Measurements from ENCODE around the gene AVEN.

Gene AVEN

GRCh38 chr15:33915571-33916407 lies 123.2 kb downstream of the AVEN start:
- Histone ChIP-seq H3K4me1 (ENCODE audit: control insufficient read depth, insufficient read depth, low read length, unreplicated experiment) (peaks cover 20% of the 10 kb centered on the region), H2AFZ (ENCODE audit: low read length, unreplicated experiment) (no peak overlapping the region), H3K27ac (ENCODE audit: low read depth, low read length) (no peak overlapping the region), H3K4me3 (ENCODE audit: low read depth, low read length) (no peak overlapping the region), H3K79me2 (ENCODE audit: control insufficient read depth, insufficient read depth, low read length, unreplicated experiment) (peaks cover 8% of the 10 kb centered on the region), H3K36me3 (ENCODE audit: insufficient read depth, low read length) (no peaks in the 10 kb centered on the region), H3K27me3 (ENCODE audit: insufficient read depth, low read length) (no peaks in the 10 kb centered on the region)

- Histone ChIP-seq H2AFZ (ENCODE audit: low read length, unreplicated experiment) (no peak overlapping the region), H3K4me1 (ENCODE audit: control insufficient read depth, insufficient read depth, low read length, unreplicated experiment) (peaks cover 37% of the 10 kb centered on the region), H3K27ac (ENCODE audit: low read depth, low read length) (no peak overlapping the region), H3K79me2 (ENCODE audit: control insufficient read depth, insufficient read depth, low read length, unreplicated experiment) (peaks cover 9% of the 10 kb centered on the region), H3K27me3 (ENCODE audit: insufficient read depth, low read length) (no peaks in the 10 kb centered on the region), H3K4me3 (ENCODE audit: low read depth, low read length) (no peak overlapping the region), H3K36me3 (ENCODE audit: insufficient read depth, low read length) (no peaks in the 10 kb centered on the region)
Observed at GRCh38 chr15:33913459-33913858, 125.5 kb downstream of the AVEN start.

GRCh38 chr15:33912326-33912725 lies 126.7 kb downstream of the AVEN start:
- Histone ChIP-seq H3K4me1 (ENCODE audit: control insufficient read depth, insufficient read depth, low read length, unreplicated experiment) (peaks cover 43% of the 10 kb centered on the region), H3K36me3 (ENCODE audit: insufficient read depth, low read length) (no peaks in the 10 kb centered on the region), H3K79me2 (ENCODE audit: control insufficient read depth, insufficient read depth, low read length, unreplicated experiment) (peaks cover 9% of the 10 kb centered on the region), H2AFZ (ENCODE audit: low read length, unreplicated experiment) (no peak overlapping the region), H3K4me3 (ENCODE audit: low read depth, low read length) (no peak overlapping the region), H3K27me3 (ENCODE audit: insufficient read depth, low read length) (no peaks in the 10 kb centered on the region), H3K27ac (ENCODE audit: low read depth, low read length) (no peak overlapping the region)

GRCh38 chr15:33910741-33911140 lies 128.3 kb downstream of the AVEN start:
- peaks cover 9% of the 10 kb centered on the region for H3K79me2 ChIP-seq (ENCODE audit: control insufficient read depth, insufficient read depth, low read length, unreplicated experiment)
- no peaks in the 10 kb centered on the region for H3K36me3 ChIP-seq (ENCODE audit: insufficient read depth, low read length)
- no peaks in the 10 kb centered on the region for H3K27me3 ChIP-seq (ENCODE audit: insufficient read depth, low read length)
- H3K27ac ChIP-seq (ENCODE audit: low read depth, low read length), result peak overlapping the region; percentile 56
- H3K4me1 ChIP-seq (ENCODE audit: control insufficient read depth, insufficient read depth, low read length, unreplicated experiment), result peaks cover 47% of the 10 kb centered on the region
- H2AFZ ChIP-seq (ENCODE audit: low read length, unreplicated experiment), result peak overlapping the region; percentile 39
- peak overlapping the region; percentile 42 for H3K4me3 ChIP-seq (ENCODE audit: low read depth, low read length)

GRCh38 chr15:33908406-33908805 lies 130.6 kb downstream of the AVEN start:
- H3K4me1 ChIP-seq (ENCODE audit: control insufficient read depth, insufficient read depth, low read length, unreplicated experiment), result peaks cover 41% of the 10 kb centered on the region
- H3K27ac ChIP-seq (ENCODE audit: low read depth, low read length), result no peak overlapping the region
- no peak overlapping the region for H2AFZ ChIP-seq (ENCODE audit: low read length, unreplicated experiment)
- H3K4me3 ChIP-seq (ENCODE audit: low read depth, low read length), result peak overlapping the region; percentile 2
- no peaks in the 10 kb centered on the region for H3K36me3 ChIP-seq (ENCODE audit: insufficient read depth, low read length)
- H3K79me2 ChIP-seq (ENCODE audit: control insufficient read depth, insufficient read depth, low read length, unreplicated experiment), result peaks cover 6% of the 10 kb centered on the region
- H3K27me3 ChIP-seq (ENCODE audit: insufficient read depth, low read length), result no peaks in the 10 kb centered on the region

GRCh38 chr15:33907326-33907725 lies 131.7 kb downstream of the AVEN start:
- Histone ChIP-seq H3K4me3 (ENCODE audit: low read depth, low read length) (no peak overlapping the region), H3K79me2 (ENCODE audit: control insufficient read depth, insufficient read depth, low read length, unreplicated experiment) (peaks cover 6% of the 10 kb centered on the region), H3K4me1 (ENCODE audit: control insufficient read depth, insufficient read depth, low read length, unreplicated experiment) (peaks cover 37% of the 10 kb centered on the region), H2AFZ (ENCODE audit: low read length, unreplicated experiment) (no peak overlapping the region), H3K27me3 (ENCODE audit: insufficient read depth, low read length) (no peaks in the 10 kb centered on the region), H3K36me3 (ENCODE audit: insufficient read depth, low read length) (no peaks in the 10 kb centered on the region), H3K27ac (ENCODE audit: low read depth, low read length) (peak overlapping the region; percentile 28; the same call in 1 of the 2 replicates)

GRCh38 chr15:33903661-33904060 lies 135.3 kb downstream of the AVEN start:
- Histone ChIP-seq H3K27ac (ENCODE audit: low read depth, low read length) (no peak overlapping the region), H3K27me3 (ENCODE audit: insufficient read depth, low read length) (no peaks in the 10 kb centered on the region), H2AFZ (ENCODE audit: low read length, unreplicated experiment) (no peak overlapping the region), H3K4me3 (ENCODE audit: low read depth, low read length) (no peak overlapping the region), H3K4me1 (ENCODE audit: control insufficient read depth, insufficient read depth, low read length, unreplicated experiment) (peaks cover 16% of the 10 kb centered on the region), H3K36me3 (ENCODE audit: insufficient read depth, low read length) (no peaks in the 10 kb centered on the region), H3K79me2 (ENCODE audit: control insufficient read depth, insufficient read depth, low read length, unreplicated experiment) (no peaks in the 10 kb centered on the region)

GRCh38 chr15:33902043-33902442 lies 137.0 kb downstream of the AVEN start:
- Histone ChIP-seq H3K27ac (ENCODE audit: low read depth, low read length) (no peak overlapping the region), H2AFZ (ENCODE audit: low read length, unreplicated experiment) (no peak overlapping the region), H3K4me3 (ENCODE audit: low read depth, low read length) (no peak overlapping the region)

GRCh38 chr15:33894193-33894592 lies 144.8 kb downstream of the AVEN start:
- no peak overlapping the region for H3K27ac ChIP-seq (ENCODE audit: low read depth, low read length)
- H3K36me3 ChIP-seq (ENCODE audit: insufficient read depth, low read length), result no peaks in the 10 kb centered on the region
- no peak overlapping the region for H3K4me3 ChIP-seq (ENCODE audit: low read depth, low read length)
- no peaks in the 10 kb centered on the region for H3K27me3 ChIP-seq (ENCODE audit: insufficient read depth, low read length)
- H2AFZ ChIP-seq (ENCODE audit: low read length, unreplicated experiment), result no peak overlapping the region
- H3K79me2 ChIP-seq (ENCODE audit: control insufficient read depth, insufficient read depth, low read length, unreplicated experiment), result no peaks in the 10 kb centered on the region
- H3K4me1 ChIP-seq (ENCODE audit: control insufficient read depth, insufficient read depth, low read length, unreplicated experiment), result peaks cover 13% of the 10 kb centered on the region

More at GRCh38 chr15:33902043-33902442, 137.0 kb downstream of the AVEN start:
- H3K36me3 ChIP-seq (ENCODE audit: insufficient read depth, low read length), result no peaks in the 10 kb centered on the region
- peaks cover 10% of the 10 kb centered on the region for H3K4me1 ChIP-seq (ENCODE audit: control insufficient read depth, insufficient read depth, low read length, unreplicated experiment)
- H3K27me3 ChIP-seq (ENCODE audit: insufficient read depth, low read length), result no peaks in the 10 kb centered on the region
- no peaks in the 10 kb centered on the region for H3K79me2 ChIP-seq (ENCODE audit: control insufficient read depth, insufficient read depth, low read length, unreplicated experiment)

- Histone ChIP-seq H3K4me3 (ENCODE audit: low read depth, low read length) (no peak overlapping the region), H3K4me1 (ENCODE audit: control insufficient read depth, insufficient read depth, low read length, unreplicated experiment) (no peaks in the 10 kb centered on the region), H3K27ac (ENCODE audit: low read depth, low read length) (no peak overlapping the region), H3K27me3 (ENCODE audit: insufficient read depth, low read length) (no peaks in the 10 kb centered on the region), H3K79me2 (ENCODE audit: control insufficient read depth, insufficient read depth, low read length, unreplicated experiment) (no peaks in the 10 kb centered on the region), H2AFZ (ENCODE audit: low read length, unreplicated experiment) (no peak overlapping the region), H3K36me3 (ENCODE audit: insufficient read depth, low read length) (no peaks in the 10 kb centered on the region)
Observed at GRCh38 chr15:33888176-33888575, 150.8 kb downstream of the AVEN start.

- no peak overlapping the region for H2AFZ ChIP-seq (ENCODE audit: low read length, unreplicated experiment)
- no peaks in the 10 kb centered on the region for H3K36me3 ChIP-seq (ENCODE audit: insufficient read depth, low read length)
- no peak overlapping the region for H3K27ac ChIP-seq (ENCODE audit: low read depth, low read length)
- H3K4me3 ChIP-seq (ENCODE audit: low read depth, low read length), result no peak overlapping the region
- no peaks in the 10 kb centered on the region for H3K4me1 ChIP-seq (ENCODE audit: control insufficient read depth, insufficient read depth, low read length, unreplicated experiment)
- no peaks in the 10 kb centered on the region for H3K79me2 ChIP-seq (ENCODE audit: control insufficient read depth, insufficient read depth, low read length, unreplicated experiment)
- no peaks in the 10 kb centered on the region for H3K27me3 ChIP-seq (ENCODE audit: insufficient read depth, low read length)
Observed at GRCh38 chr15:33882921-33883320, 156.1 kb downstream of the AVEN start.

All from ACC112 (cell line).